ENCODE measurements around the gene NGEF. TPM values are rescaled to one million over a fixed set of nuclear protein-coding genes. Genes with fewer than 3 reads are reported as not detected.

NGEF gene
- total RNA-seq, 6 experiments from 2014 or later: 16.4 to 20.9 (median 20.2) TPM

DNA sequence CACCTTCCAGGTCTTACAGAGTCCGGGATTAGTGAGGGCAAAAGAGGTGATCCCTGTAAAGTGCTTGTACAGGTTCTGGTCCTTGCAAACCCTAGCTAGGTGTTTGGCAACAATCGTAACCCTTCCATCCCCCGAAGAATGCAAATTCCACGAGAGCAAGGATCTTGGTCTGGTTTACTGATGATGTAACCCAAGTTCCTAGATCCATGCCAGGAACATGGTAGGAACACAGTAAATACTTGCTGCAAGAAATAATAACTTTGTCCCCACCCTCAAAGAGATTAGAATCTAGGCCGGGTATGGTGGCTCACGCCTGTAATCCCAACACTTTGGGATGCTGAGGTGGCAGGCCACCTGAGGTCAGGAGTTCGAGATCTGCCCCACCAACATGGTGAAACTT lies 12.7 kb upstream of the NGEF start:
- DNase-seq (no peak), ATAC-seq (no peak)

DNA sequence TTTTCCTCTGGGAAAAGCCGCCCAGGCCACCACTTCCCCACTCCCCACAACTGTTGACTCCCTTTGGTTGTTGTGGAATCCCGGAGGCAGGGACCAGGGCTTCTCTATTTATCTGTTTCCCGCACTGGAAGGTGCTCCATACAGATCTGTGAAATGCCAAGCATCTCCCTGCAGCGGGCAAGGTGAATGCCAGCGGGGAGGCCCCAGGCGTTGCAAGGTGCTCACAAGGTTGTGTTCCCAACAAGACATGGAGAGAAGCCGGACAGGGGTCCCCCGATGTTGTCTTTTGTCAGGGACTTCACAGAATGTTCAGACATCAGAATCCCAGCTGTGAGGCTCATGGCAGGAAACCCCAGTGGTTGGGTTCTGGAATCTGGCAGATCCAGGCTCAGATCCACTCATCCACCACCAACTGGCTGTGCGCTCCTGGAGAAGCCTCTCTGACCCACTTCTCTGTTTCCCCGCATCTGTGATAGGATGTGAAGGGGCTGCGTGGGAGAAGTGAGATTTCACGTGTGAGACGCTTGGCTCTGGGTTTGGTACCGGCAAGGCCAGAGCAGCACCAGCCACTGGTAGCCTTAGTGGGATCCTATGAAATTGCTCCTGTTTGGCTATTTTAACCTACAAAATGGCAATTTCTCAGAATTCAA lies 10.8 kb upstream of the NGEF start:
- intact Hi-C loops (cut with DNase I): no loop called here
- 78% methylated on average over 5 of the region's 14 CpGs for WGBS (ENCODE audit: insufficient coverage, low coverage, low lambda C conversion rate, missing lambda C conversion rate)
- no peak overlapping the region for H3K27ac ChIP-seq
- TF ChIP-seq, protein P1, sequence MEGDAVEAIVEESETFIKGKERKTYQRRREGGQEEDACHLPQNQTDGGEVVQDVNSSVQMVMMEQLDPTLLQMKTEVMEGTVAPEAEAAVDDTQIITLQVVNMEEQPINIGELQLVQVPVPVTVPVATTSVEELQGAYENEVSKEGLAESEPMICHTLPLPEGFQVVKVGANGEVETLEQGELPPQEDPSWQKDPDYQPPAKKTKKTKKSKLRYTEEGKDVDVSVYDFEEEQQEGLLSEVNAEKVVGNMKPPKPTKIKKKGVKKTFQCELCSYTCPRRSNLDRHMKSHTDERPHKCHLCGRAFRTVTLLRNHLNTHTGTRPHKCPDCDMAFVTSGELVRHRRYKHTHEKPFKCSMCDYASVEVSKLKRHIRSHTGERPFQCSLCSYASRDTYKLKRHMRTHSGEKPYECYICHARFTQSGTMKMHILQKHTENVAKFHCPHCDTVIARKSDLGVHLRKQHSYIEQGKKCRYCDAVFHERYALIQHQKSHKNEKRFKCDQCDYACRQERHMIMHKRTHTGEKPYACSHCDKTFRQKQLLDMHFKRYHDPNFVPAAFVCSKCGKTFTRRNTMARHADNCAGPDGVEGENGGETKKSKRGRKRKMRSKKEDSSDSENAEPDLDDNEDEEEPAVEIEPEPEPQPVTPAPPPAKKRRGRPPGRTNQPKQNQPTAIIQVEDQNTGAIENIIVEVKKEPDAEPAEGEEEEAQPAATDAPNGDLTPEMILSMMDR (IDR thresholded peaks at IDR 0.05): no peak
- TF ChIP-seq POLR2A (IDR thresholded peaks at IDR 0.05): no peak
- DNase-seq: no peak
- H3K4me3 ChIP-seq: no peak overlapping the region
- ATAC-seq: no peak
- no peaks in the 10 kb centered on the region for H3K27me3 ChIP-seq
- H3K36me3 ChIP-seq: no peaks in the 10 kb centered on the region
- H3K9me3 ChIP-seq: no peaks in the 10 kb centered on the region
- no peaks in the 10 kb centered on the region for H3K4me1 ChIP-seq

More for the DNA sequence above, 12.7 kb upstream of the NGEF start:
- WGBS (ENCODE audit: insufficient coverage, low coverage, low lambda C conversion rate, missing lambda C conversion rate): 73% methylated on average over 6 of the region's 7 CpGs
- Histone ChIP-seq H3K4me3 (no peak overlapping the region), H3K36me3 (no peaks in the 10 kb centered on the region), H3K27ac (no peak overlapping the region), H3K27me3 (no peaks in the 10 kb centered on the region), H3K4me1 (no peaks in the 10 kb centered on the region), H3K9me3 (no peaks in the 10 kb centered on the region)
- intact Hi-C loops (cut with DNase I): no loop called here
- TF ChIP-seq POLR2A (IDR thresholded peaks at IDR 0.05): no peak
- TF ChIP-seq, protein P1 (IDR thresholded peaks at IDR 0.05): no peak

DNA sequence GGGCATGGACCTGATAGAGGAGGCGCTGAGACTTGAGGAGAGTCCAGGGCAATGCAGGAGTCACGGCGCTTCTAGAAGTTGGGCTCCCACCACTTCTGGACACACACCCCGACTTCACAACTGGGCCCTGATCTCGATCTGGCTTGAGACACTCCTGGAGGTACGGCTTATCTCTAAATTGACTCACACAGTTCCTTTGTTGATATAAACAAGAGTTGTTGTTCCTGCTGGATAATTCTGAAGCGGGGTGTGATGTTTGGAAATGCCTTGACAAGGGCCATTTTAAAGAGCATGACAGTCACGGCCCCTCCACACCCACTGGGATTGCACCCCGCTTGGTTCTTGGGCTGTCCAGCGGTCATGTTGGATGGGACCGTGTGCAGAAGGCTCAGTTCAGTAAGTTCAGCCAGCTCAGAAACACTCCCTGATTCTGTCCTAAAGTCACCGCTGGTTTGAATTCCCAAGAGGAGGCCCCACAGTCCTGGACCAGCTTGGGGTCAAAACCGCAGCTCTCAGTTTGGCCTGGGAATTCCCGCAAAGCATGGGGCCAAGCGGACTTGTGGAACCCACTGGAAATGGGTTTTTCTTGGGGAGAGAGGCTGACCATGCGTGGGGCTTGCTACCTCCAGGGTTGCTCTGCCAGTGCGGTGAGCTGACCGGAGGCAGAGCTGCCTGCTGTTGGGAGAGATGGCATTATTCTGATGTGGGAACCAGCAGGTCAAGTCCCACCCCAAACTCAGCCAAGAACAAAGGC lies 10.1 kb upstream of the NGEF start:
- ATAC-seq: no peak
- H3K4me3 ChIP-seq: no peak overlapping the region
- TF ChIP-seq POLR2A (IDR thresholded peaks at IDR 0.05): no peak
- TF ChIP-seq, protein P1 (IDR thresholded peaks at IDR 0.05): no peak
- intact Hi-C loops (cut with DNase I): no loop called here
- H3K9me3 ChIP-seq: no peaks in the 10 kb centered on the region
- H3K27me3 ChIP-seq: no peaks in the 10 kb centered on the region
- DNase-seq: no peak
- no peaks in the 10 kb centered on the region for H3K36me3 ChIP-seq
- no peak overlapping the region for H3K27ac ChIP-seq
- H3K4me1 ChIP-seq: no peaks in the 10 kb centered on the region
- 95% methylated on average over 7 of the region's 18 CpGs for WGBS (ENCODE audit: insufficient coverage, low coverage, low lambda C conversion rate, missing lambda C conversion rate)

DNA sequence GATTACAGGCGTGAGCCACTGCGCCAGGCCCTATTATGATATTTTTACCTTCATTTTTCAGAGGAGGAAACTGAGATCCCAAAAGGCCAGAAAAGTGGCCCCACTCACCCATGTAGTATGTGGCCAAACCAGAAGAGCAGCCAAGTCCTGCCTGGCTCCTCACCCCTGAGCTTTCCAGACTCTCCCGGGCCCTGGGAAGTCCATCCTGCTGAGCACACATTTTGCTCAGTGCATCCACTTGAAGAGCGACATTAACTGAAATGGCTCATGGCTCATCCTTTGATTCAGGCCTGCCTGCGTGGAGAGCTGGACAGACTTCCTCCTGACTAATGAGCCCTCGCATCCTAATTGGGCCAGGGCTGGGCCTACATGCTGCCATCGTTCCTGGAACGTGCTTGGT lies 9.5 kb upstream of the NGEF start:
- no peak overlapping the region for H3K27ac ChIP-seq
- no peaks in the 10 kb centered on the region for H3K36me3 ChIP-seq
- ATAC-seq: no peak
- TF ChIP-seq, protein P1 (IDR thresholded peaks at IDR 0.05): no peak
- no peak for TF ChIP-seq POLR2A (IDR thresholded peaks at IDR 0.05)
- DNase-seq: no peak
- no peak overlapping the region for H3K4me3 ChIP-seq
- WGBS (ENCODE audit: insufficient coverage, low coverage, low lambda C conversion rate, missing lambda C conversion rate): 100% methylated on average over 2 of the region's 8 CpGs
- intact Hi-C loops (cut with DNase I): no loop called here
- no peaks in the 10 kb centered on the region for H3K27me3 ChIP-seq
- H3K4me1 ChIP-seq: no peaks in the 10 kb centered on the region
- no peaks in the 10 kb centered on the region for H3K9me3 ChIP-seq
